22Rv1 (cell line): ENCODE measurements around the gene MOCS3.

ENCODE experiments used
- CTCF ChIP-seq: fragments of 450-650 bp; IDR thresholded peaks from 2 replicates; pipeline ENCODE4 v1.5.1; 2017; ENCODE audit warnings: mild to moderate bottlenecking
- ZFX ChIP-seq: fragments of 450-650 bp; IDR thresholded peaks from 2 replicates; pipeline ENCODE4 v1.6.1; 2017; ENCODE audit warnings: antibody characterized with exemption, borderline replicate concordance

DNA sequence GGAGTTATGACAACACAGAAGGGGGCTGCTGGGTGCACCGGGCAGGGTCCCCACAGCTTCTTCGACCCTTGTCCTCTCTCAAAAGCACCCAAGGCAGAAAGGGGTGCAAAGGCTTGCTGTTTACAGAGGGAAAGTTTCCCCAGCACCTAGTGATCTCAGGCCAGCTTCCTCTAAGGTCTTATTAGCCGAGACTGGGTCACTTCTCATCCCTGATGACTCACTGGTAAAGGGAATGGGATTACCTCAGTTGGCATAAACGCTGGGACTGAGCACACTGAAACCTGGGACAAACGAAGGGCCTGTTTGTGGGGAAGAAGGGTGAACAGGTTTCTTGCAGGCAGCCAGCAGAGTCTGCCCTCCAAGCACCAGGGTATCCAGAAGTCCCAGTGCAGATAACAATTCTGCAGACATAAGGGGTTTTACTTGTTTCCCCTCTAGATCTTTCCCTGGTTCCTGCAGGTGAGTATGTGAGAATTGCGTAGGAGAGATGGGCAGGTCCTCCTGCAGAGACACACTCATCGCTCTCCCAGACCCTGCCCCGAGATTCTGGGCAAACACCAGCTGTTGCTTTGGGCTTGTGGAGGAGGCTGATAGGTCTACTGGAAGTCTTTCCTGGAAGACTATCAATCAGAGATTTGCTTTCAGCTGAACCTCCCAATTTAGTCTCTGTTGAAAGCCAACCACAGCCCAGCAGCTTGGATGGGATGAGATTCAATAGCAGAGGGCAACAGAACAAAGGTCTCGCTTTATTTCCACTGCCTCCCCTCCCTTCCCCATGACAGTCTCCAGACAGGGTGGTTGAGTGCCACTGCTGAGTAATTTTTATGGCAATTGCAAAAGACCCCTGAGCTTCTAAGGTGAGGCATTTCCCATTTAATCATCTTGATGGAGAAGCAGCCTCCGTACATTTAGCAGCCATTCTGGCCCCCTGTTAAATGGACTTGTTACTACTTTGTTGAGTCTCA, 38.6 kb downstream of the MOCS3 start:
- TF ChIP-seq CTCF (no peak), ZFX (no peak)
